ENCODE data around the gene FAM170B.

FAM170B gene

GRCh38 chr10:49089557-49090188 is 44.1 kb downstream of the FAM170B start:
- Histone ChIP-seq H3K4me1 (ENCODE audit: control insufficient read depth, insufficient read depth, low read length, poor library complexity, severe bottlenecking) (no peaks in the 10 kb centered on the region), H3K4me3 (ENCODE audit: extremely low read depth, insufficient read depth, low read length, poor library complexity, severe bottlenecking) (no peak overlapping the region), H3K36me3 (ENCODE audit: control insufficient read depth, insufficient read depth, low read length) (no peaks in the 10 kb centered on the region), H3K27ac (ENCODE audit: low read depth, low read length, severe bottlenecking) (no peak overlapping the region), H3K9me3 (ENCODE audit: control insufficient read depth, low read length) (peaks cover 4% of the 10 kb centered on the region)
- 76 to 86% methylated on average over 2 to 3 of the region's 3 CpGs for WGBS, 2 experiments (ENCODE audit: insufficient coverage in 2 of 2)

- Histone ChIP-seq H3K4me3 (ENCODE audit: extremely low read depth, insufficient read depth, low read length, poor library complexity, severe bottlenecking) (no peak overlapping the region), H3K36me3 (ENCODE audit: control insufficient read depth, insufficient read depth, low read length) (no peaks in the 10 kb centered on the region), H3K27ac (ENCODE audit: low read depth, low read length, severe bottlenecking) (no peak overlapping the region), H3K4me1 (ENCODE audit: control insufficient read depth, insufficient read depth, low read length, poor library complexity, severe bottlenecking) (no peaks in the 10 kb centered on the region), H3K9me3 (ENCODE audit: control insufficient read depth, low read length) (peaks cover 4% of the 10 kb centered on the region)
- WGBS, 2 experiments (ENCODE audit: insufficient coverage in 2 of 2): 75 to 96% methylated on average over 2 of the region's 2 CpGs
Measured at GRCh38 chr10:49089152-49089551, 44.7 kb downstream of the FAM170B start.

GRCh38 chr10:49086889-49087288 is 46.9 kb downstream of the FAM170B start:
- H3K36me3 ChIP-seq (ENCODE audit: control insufficient read depth, insufficient read depth, low read length): no peaks in the 10 kb centered on the region
- H3K27ac ChIP-seq (ENCODE audit: low read depth, low read length, severe bottlenecking): no peak overlapping the region
- H3K4me1 ChIP-seq (ENCODE audit: control insufficient read depth, insufficient read depth, low read length, poor library complexity, severe bottlenecking): no peaks in the 10 kb centered on the region
- 80% methylated on average over 1 to 2 of the region's 3 CpGs for WGBS, 2 experiments (ENCODE audit: insufficient coverage in 2 of 2)
- peaks cover 4% of the 10 kb centered on the region for H3K9me3 ChIP-seq (ENCODE audit: control insufficient read depth, low read length)
- H3K4me3 ChIP-seq (ENCODE audit: extremely low read depth, insufficient read depth, low read length, poor library complexity, severe bottlenecking): no peak overlapping the region

- peaks cover 4% of the 10 kb centered on the region for H3K9me3 ChIP-seq (ENCODE audit: control insufficient read depth, low read length)
- no peak overlapping the region for H3K4me3 ChIP-seq (ENCODE audit: extremely low read depth, insufficient read depth, low read length, poor library complexity, severe bottlenecking)
- H3K4me1 ChIP-seq (ENCODE audit: control insufficient read depth, insufficient read depth, low read length, poor library complexity, severe bottlenecking): no peaks in the 10 kb centered on the region
- H3K27ac ChIP-seq (ENCODE audit: low read depth, low read length, severe bottlenecking): no peak overlapping the region
- H3K36me3 ChIP-seq (ENCODE audit: control insufficient read depth, insufficient read depth, low read length): no peaks in the 10 kb centered on the region
- 87 to 89% methylated on average over 8 of the region's 8 CpGs for WGBS, 2 experiments (ENCODE audit: insufficient coverage in 2 of 2)
Measured at GRCh38 chr10:49083261-49083660, 50.6 kb downstream of the FAM170B start.

GRCh38 chr10:49082766-49083165 is 51.1 kb downstream of the FAM170B start:
- H3K36me3 ChIP-seq (ENCODE audit: control insufficient read depth, insufficient read depth, low read length): no peaks in the 10 kb centered on the region
- no peak overlapping the region for H3K27ac ChIP-seq (ENCODE audit: low read depth, low read length, severe bottlenecking)
- H3K4me3 ChIP-seq (ENCODE audit: extremely low read depth, insufficient read depth, low read length, poor library complexity, severe bottlenecking): no peak overlapping the region
- 85 to 92% methylated on average over 2 of the region's 2 CpGs for WGBS, 2 experiments (ENCODE audit: insufficient coverage in 2 of 2)
- no peaks in the 10 kb centered on the region for H3K4me1 ChIP-seq (ENCODE audit: control insufficient read depth, insufficient read depth, low read length, poor library complexity, severe bottlenecking)
- H3K9me3 ChIP-seq (ENCODE audit: control insufficient read depth, low read length): peaks cover 4% of the 10 kb centered on the region

- Histone ChIP-seq H3K9me3 (ENCODE audit: control insufficient read depth, low read length) (no peaks in the 10 kb centered on the region), H3K4me1 (ENCODE audit: control insufficient read depth, insufficient read depth, low read length, poor library complexity, severe bottlenecking) (no peaks in the 10 kb centered on the region), H3K4me3 (ENCODE audit: extremely low read depth, insufficient read depth, low read length, poor library complexity, severe bottlenecking) (no peak overlapping the region), H3K27ac (ENCODE audit: low read depth, low read length, severe bottlenecking) (no peak overlapping the region), H3K36me3 (ENCODE audit: control insufficient read depth, insufficient read depth, low read length) (no peaks in the 10 kb centered on the region)
- 35 to 36% methylated on average over 8 of the region's 9 CpGs for WGBS, 2 experiments (ENCODE audit: insufficient coverage in 2 of 2)
Measured at GRCh38 chr10:49081547-49082275, 52.1 kb downstream of the FAM170B start.

Measured in mesodermal cell (in vitro differentiated cells).